Measurements from ENCODE around the gene PACSIN3.

- TF ChIP-seq POLR2A (IDR thresholded peaks at IDR 0.05) (no peak), CTCF (IDR thresholded peaks at IDR 0.05) (no peak)
Observed at GRCh38 chr11:47181271-47181670, 5.0 kb downstream of the PACSIN3 start.

All from right lobe of liver (tissue), 4 donors.